Testis (tissue), 3 donors: ENCODE measurements around the gene DOC2A. TPM values are rescaled to one million over a fixed set of nuclear protein-coding genes. Genes with fewer than 3 reads are reported as not detected.

Source experiments
- DNase-seq: peaks from one replicate; pipeline ENCODE4 v3.0.0-alpha.2; 2019
- H3K27ac ChIP-seq, 2 donors: fragments of 200-600 bp; sonication (generic); one replicate each; pipeline ENCODE4 v1.5.1; 2019
- H3K27me3 ChIP-seq: fragments of 200-600 bp; sonication (generic); one replicate; pipeline ENCODE4 v1.5.1; 2019
- H3K36me3 ChIP-seq: fragments of 200-600 bp; sonication (generic); one replicate; pipeline ENCODE4 v1.5.1; 2017; ENCODE audit warnings: low read depth; ENCODE audit errors: missing control alignments
- H3K4me1 ChIP-seq: fragments of 200-600 bp; sonication (generic); one replicate; pipeline ENCODE4 v1.5.1; 2019
- H3K4me3 ChIP-seq, 2 donors: fragments of 200-600 bp; sonication (generic); one replicate each; pipeline ENCODE4 v1.5.1; 2017 to 2019
- H3K9me3 ChIP-seq: fragments of 200-600 bp; sonication (generic); one replicate; pipeline ENCODE4 v1.5.1; 2017
- POLR2A ChIP-seq: fragments of 450-650 bp; IDR thresholded peaks from one replicate; pipeline ENCODE4 v1.6.1; 2017; ENCODE audit warnings: antibody characterized with exemption, mild to moderate bottlenecking, moderate library complexity
- WGBS, 2 donors: methylation state at CpG; one replicate each; pipeline ENCODE4 v1.1.5; 2018; 5-methylcytosine and 5-hydroxymethylcytosine counted together
- intact Hi-C: fragments of 100-400 bp; cut with DNase I; formaldehyde crosslinking; loops from one replicate; pipeline ENCODE4 v1.15.1; 2023; ENCODE audit warnings: low total_unique reads
- polyA plus RNA-seq: library from polyadenylated mRNA; stranded (reverse); fragments of 350-450 nt; fragmentation: Illumina TruSeq; extraction: RNeasy Lipid Tissue Mini Kit (QIAGEN cat#74804); gene quantifications from one replicate; pipeline ENCODE4 v1.2.3, GENCODE V29; 2014; ENCODE audit warnings: low read depth, low replicate concordance; ENCODE audit not compliant: insufficient read depth
- total RNA-seq, 2 donors: library from RNA; depleted of rRNA; stranded (reverse); fragments of >200 nt; gene quantifications; one replicate each; pipeline ENCODE4 v1.2.3, GENCODE V29; 2016
- TF ChIP-seq, protein P1 (sequence below), 3 experiments: fragments of 450-650 bp in 2 of 3; fragments of 200-600 bp in 1 of 3; sonication (generic) in 1 of 3; IDR thresholded peaks; one replicate each; pipeline ENCODE4 v1.5.1; 2016 to 2019; ENCODE audit warnings: antibody characterized with exemption in 3 of 3, mild to moderate bottlenecking in 2 of 3, moderate library complexity in 1 of 3

DOC2A gene
- total and polyA plus RNA-seq, 3 donors from 2014 or later, result 28.3 to 75.1 (median 45.3) TPM

GRCh38 chr16:29984137-29984763 is 26.6 kb downstream of the DOC2A start:
- DNase-seq, result no peak
- H3K9me3 ChIP-seq, result no peaks in the 10 kb centered on the region
- intact Hi-C loops, result no loop called here

DNA sequence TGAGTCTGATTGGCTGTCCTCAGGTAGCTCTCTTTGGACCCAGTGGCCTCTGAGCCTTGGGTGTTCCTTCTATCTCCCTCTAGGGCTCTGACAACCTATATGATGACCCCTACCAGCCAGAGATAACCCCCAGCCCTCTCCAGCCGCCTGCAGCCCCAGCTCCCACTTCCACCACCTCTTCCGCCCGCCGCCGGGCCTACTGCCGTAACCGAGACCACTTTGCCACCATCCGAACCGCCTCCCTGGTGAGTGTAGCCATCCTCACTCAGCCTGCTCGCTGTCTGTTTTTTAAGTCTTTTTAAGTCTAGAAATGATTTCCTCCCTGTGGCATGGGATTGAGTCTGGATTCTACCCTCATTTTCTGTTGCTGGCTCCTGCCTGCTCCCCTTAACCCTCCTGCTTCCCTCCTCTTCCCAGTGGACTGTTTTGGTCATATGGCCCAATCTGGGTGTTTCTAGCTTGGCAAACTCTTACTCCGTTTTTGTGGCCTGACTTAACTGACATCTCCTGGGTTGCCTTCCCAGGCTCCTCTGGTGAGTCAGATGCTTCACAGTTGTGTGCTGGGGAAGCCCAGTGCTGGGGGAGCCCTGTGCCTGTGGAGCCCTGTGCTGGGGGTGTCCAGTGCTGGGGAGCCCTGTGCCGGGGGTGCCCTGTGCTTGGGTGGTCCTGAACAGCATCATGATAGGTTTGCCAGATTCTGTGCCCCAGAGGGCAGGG is 27.2 kb downstream of the DOC2A start:
- H3K36me3 ChIP-seq, result no peaks in the 10 kb centered on the region
- no peak for TF ChIP-seq POLR2A
- TF ChIP-seq, protein P1, sequence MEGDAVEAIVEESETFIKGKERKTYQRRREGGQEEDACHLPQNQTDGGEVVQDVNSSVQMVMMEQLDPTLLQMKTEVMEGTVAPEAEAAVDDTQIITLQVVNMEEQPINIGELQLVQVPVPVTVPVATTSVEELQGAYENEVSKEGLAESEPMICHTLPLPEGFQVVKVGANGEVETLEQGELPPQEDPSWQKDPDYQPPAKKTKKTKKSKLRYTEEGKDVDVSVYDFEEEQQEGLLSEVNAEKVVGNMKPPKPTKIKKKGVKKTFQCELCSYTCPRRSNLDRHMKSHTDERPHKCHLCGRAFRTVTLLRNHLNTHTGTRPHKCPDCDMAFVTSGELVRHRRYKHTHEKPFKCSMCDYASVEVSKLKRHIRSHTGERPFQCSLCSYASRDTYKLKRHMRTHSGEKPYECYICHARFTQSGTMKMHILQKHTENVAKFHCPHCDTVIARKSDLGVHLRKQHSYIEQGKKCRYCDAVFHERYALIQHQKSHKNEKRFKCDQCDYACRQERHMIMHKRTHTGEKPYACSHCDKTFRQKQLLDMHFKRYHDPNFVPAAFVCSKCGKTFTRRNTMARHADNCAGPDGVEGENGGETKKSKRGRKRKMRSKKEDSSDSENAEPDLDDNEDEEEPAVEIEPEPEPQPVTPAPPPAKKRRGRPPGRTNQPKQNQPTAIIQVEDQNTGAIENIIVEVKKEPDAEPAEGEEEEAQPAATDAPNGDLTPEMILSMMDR (IDR thresholded peaks at IDR 0.05), result no peak
- H3K27me3 ChIP-seq, result no peaks in the 10 kb centered on the region
- no peak overlapping the region for H3K4me3 ChIP-seq
- no peaks in the 10 kb centered on the region for H3K4me1 ChIP-seq
- 78% methylated on average over 8 to 12 of the region's 12 CpGs for WGBS, 2 donors
- H3K9me3 ChIP-seq, result no peaks in the 10 kb centered on the region
- intact Hi-C loops, result no loop called here
- no peak overlapping the region for H3K27ac ChIP-seq
- no peak for DNase-seq

More at GRCh38 chr16:29984137-29984763, 26.6 kb downstream of the DOC2A start:
- no peaks in the 10 kb centered on the region for H3K4me1 ChIP-seq
- WGBS, 2 donors, result 75 to 84% methylated on average over 6 of the region's 6 CpGs
- H3K4me3 ChIP-seq, result no peak overlapping the region
- no peak overlapping the region for H3K27ac ChIP-seq
- no peaks in the 10 kb centered on the region for H3K27me3 ChIP-seq
- H3K36me3 ChIP-seq, result no peaks in the 10 kb centered on the region
- TF ChIP-seq POLR2A, result no peak
- TF ChIP-seq, protein P1 (IDR thresholded peaks at IDR 0.05), result no peak

DNA sequence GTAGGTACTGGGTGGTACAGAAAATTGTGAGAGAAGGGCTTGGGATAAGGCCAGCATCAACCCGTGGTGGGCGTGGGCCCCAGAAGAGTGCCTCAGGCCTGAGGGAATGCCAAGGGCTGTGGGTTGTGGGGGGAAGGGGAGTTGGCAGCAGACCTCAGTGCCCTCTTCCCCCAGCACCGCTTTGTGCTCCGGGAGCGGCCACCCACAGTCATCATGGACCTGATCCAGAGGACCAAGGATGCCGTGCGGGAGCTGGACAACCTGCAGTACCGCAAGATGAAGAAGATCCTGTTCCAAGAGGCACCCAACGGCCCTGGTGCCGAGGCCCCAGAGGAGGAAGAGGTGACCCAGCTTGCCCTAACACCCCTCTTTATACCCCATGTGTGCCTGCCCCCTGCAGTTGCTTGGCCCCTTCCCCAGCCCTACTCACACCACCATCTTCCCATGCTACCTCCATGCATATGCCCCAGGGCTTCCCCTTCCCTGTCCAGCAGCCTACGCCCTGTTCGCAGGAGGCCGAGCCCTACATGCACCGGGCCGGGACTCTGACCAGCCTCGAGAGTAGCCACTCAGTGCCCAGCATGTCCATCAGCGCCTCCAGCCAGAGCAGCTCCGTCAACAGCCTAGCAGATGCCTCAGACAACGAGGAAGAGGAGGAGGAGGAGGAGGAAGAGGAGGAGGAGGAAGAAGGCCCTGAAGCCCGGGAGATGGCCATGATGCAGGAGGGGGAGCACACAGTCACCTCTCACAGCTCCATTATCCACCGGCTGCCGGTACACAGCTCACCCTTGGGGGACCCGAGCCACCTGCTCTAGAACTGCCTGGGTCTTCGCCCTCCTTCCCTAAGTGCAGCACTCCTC is 28.0 kb downstream of the DOC2A start:
- WGBS, 2 donors, result 78 to 89% methylated on average over 16 to 24 of the region's 24 CpGs
- intact Hi-C loops, result no loop called here
- no peak for DNase-seq
- Histone ChIP-seq H3K9me3 (no peaks in the 10 kb centered on the region), H3K4me1 (no peaks in the 10 kb centered on the region), H3K27me3 (no peaks in the 10 kb centered on the region), H3K27ac (no peak overlapping the region), H3K4me3 (no peak overlapping the region), H3K36me3 (no peaks in the 10 kb centered on the region)
- TF ChIP-seq, protein P1 (IDR thresholded peaks at IDR 0.05), result no peak
- TF ChIP-seq POLR2A, result no peak

- intact Hi-C loops, result no loop called here
- H3K36me3 ChIP-seq, result no peaks in the 10 kb centered on the region
- H3K27me3 ChIP-seq, result no peaks in the 10 kb centered on the region
- no peaks in the 10 kb centered on the region for H3K9me3 ChIP-seq
- no peak for DNase-seq
- 86 to 90% methylated on average over 9 of the region's 9 CpGs for WGBS, 2 donors
- H3K4me1 ChIP-seq, result peaks cover 24% of the 10 kb centered on the region
- H3K27ac ChIP-seq, result no peak overlapping the region
- no peak for TF ChIP-seq POLR2A
- TF ChIP-seq, protein P1 (IDR thresholded peaks at IDR 0.05), result no peak
- H3K4me3 ChIP-seq, result no peak overlapping the region
Observed at GRCh38 chr16:29978564-29979270, 32.1 kb downstream of the DOC2A start.
